CD14-positive monocyte (primary cell): ENCODE data around the gene CCR3. TPM values are rescaled to one million over a fixed set of nuclear protein-coding genes. Genes with fewer than 3 reads are reported as not detected.
A peak's percentile ranks its signal among the peaks of the same experiment; 100 is the strongest.

Source experiments
- DNase-seq, 3 donors: peaks; one replicate each; pipeline ENCODE4 v3.0.0-alpha.2; 2011 to 2022
- H2AFZ ChIP-seq: 2 replicates; pipeline ENCODE4 v1.6.0; 2012; ENCODE audit warnings: mild to moderate bottlenecking, low read depth, low read length, inconsistent platforms; ENCODE audit not compliant: insufficient read depth, poor library complexity, severe bottlenecking
- H3K27ac ChIP-seq, 2 donors: 1 replicate in 1 of 2; 2 replicates in 1 of 2; pipeline ENCODE4 v1.5.1; 2012 to 2013; ENCODE audit warnings: low read length in 2 of 2, control low read depth in 1 of 2, inconsistent platforms in 1 of 2, low read depth in 1 of 2, mild to moderate bottlenecking in 1 of 2
- H3K27me3 ChIP-seq, 2 donors: one replicate each; pipeline versions ENCODE4 v1.6.0 to v1.6.1; 2011 to 2013; ENCODE audit warnings: low read length in 2 of 2; ENCODE audit not compliant: control insufficient read depth in 2 of 2, insufficient read depth in 2 of 2
- H3K36me3 ChIP-seq, 2 donors: replicated peaks in 1 of 2; 1 replicate in 1 of 2; 2 replicates in 1 of 2; pipeline versions ENCODE4 v1.5.1 to v1.6.1; 2012 to 2013; ENCODE audit warnings: low read length in 2 of 2, control low read depth in 1 of 2, inconsistent platforms in 1 of 2, mild to moderate bottlenecking in 1 of 2; ENCODE audit not compliant: insufficient read depth in 2 of 2, control insufficient read depth in 1 of 2
- H3K4me1 ChIP-seq, 2 donors: 1 replicate in 1 of 2; 2 replicates in 1 of 2; pipeline versions ENCODE4 v1.5.1 to v1.6.1; 2012 to 2013; ENCODE audit warnings: low read length in 2 of 2, control low read depth in 1 of 2, inconsistent platforms in 1 of 2, mild to moderate bottlenecking in 1 of 2, moderate library complexity in 1 of 2; ENCODE audit not compliant: insufficient read depth in 2 of 2, control insufficient read depth in 1 of 2
- H3K4me2 ChIP-seq: replicated peaks from 2 replicates; pipeline ENCODE3; 2012; ENCODE audit warnings: low read length, moderate library complexity, mild to moderate bottlenecking; ENCODE audit not compliant: poor library complexity, severe bottlenecking; ENCODE audit errors: extremely low read depth
- H3K4me3 ChIP-seq, 3 experiments: fragments of 200-600 bp in 1 of 3; sonication (generic) in 1 of 3; replicated peaks in 1 of 3; 1 replicate in 2 of 3; 2 replicates in 1 of 3; pipeline ENCODE4 v1.5.1; 2011 to 2013; ENCODE audit warnings: low read length in 3 of 3, mild to moderate bottlenecking in 3 of 3, control low read depth in 2 of 3, low read depth in 2 of 3, inconsistent platforms in 1 of 3, moderate library complexity in 1 of 3
- H3K79me2 ChIP-seq: 2 replicates; pipeline ENCODE4 v1.6.0; 2012; ENCODE audit warnings: mild to moderate bottlenecking, control low read depth, inconsistent platforms, low read length, moderate library complexity; ENCODE audit not compliant: insufficient read depth
- H3K9ac ChIP-seq: 2 replicates; pipeline ENCODE4 v1.6.0; 2017; ENCODE audit warnings: low read length, mild to moderate bottlenecking; ENCODE audit not compliant: insufficient read depth, poor library complexity, severe bottlenecking
- H3K9me3 ChIP-seq, 2 donors: replicated peaks in 1 of 2; 1 replicate in 1 of 2; 2 replicates in 1 of 2; pipeline versions ENCODE4 v1.5.1 to v1.6.1; 2012 to 2013; ENCODE audit warnings: low read length in 2 of 2, control low read depth in 1 of 2; ENCODE audit not compliant: control insufficient read depth in 1 of 2, insufficient read depth in 1 of 2
- H4K20me1 ChIP-seq: 2 replicates; pipeline ENCODE4 v1.6.0; 2012; ENCODE audit warnings: mild to moderate bottlenecking, low read length, control low read depth, moderate library complexity; ENCODE audit not compliant: insufficient read depth
- H3K27ac Mint-ChIP-seq, 7 donors: one replicate each; pipeline ENCODE4 v1.8.0; 2020; ENCODE audit warnings: mild to moderate bottlenecking in 7 of 7, mixed read lengths in 7 of 7, moderate library complexity in 6 of 7, inconsistent platforms in 2 of 7
- H3K27me3 Mint-ChIP-seq, 3 donors: one replicate each; pipeline ENCODE4 v1.8.0; 2021 to 2022; ENCODE audit warnings: low read depth in 3 of 3, mild to moderate bottlenecking in 3 of 3, mixed read lengths in 3 of 3, moderate library complexity in 3 of 3, inconsistent platforms in 1 of 3
- H3K36me3 Mint-ChIP-seq, 2 donors: one replicate each; pipeline ENCODE4 v1.8.0; 2020; ENCODE audit warnings: mixed read lengths in 2 of 2, inconsistent platforms in 1 of 2, mild to moderate bottlenecking in 1 of 2
- H3K4me1 Mint-ChIP-seq: one replicate; pipeline ENCODE4 v1.8.0; 2020; ENCODE audit warnings: mild to moderate bottlenecking, mixed read lengths
- H3K4me3 Mint-ChIP-seq, 2 donors: one replicate each; pipeline ENCODE4 v1.8.0; 2020; ENCODE audit warnings: mild to moderate bottlenecking in 2 of 2, mixed read lengths in 2 of 2, moderate library complexity in 1 of 2
- H3K9me3 Mint-ChIP-seq, 7 donors: one replicate each; pipeline ENCODE4 v1.8.0; 2020 to 2022; ENCODE audit warnings: mixed read lengths in 7 of 7, mild to moderate bottlenecking in 6 of 7, moderate library complexity in 6 of 7, inconsistent platforms in 2 of 7
- WGBS: methylation state at CpG from one replicate; pipeline ENCODE4 v1.1.5; 2013; ENCODE audit warnings: missing lambda C conversion rate; ENCODE audit not compliant: insufficient coverage; 5-methylcytosine and 5-hydroxymethylcytosine counted together
- intact Hi-C, 2 donors: fragments of 100-400 bp; cut with micrococcal nuclease; formaldehyde crosslinking; loops; one replicate each; pipeline versions ENCODE4 v1.15.0 to v1.15.1; 2023
- polyA plus RNA-seq, 3 donors: library from polyadenylated mRNA; depleted of rRNA in 1 of 3; unstranded in 2 of 3; stranded (reverse) in 1 of 3; fragments of 300-500 nt in 2 of 3; fragments of >200 nt in 1 of 3; fragmentation: Illumina TruSeq in 2 of 3; gene quantifications; 1 replicate in 2 of 3; 2 replicates in 1 of 3; pipeline ENCODE4 v1.2.3, GENCODE V29; 2012 to 2021
- TF ChIP-seq, protein P1 (sequence below): fragments of 200-600 bp; IDR thresholded peaks from one replicate; pipeline ENCODE4 v1.8.0; 2022; ENCODE audit warnings: antibody characterized with exemption, mild to moderate bottlenecking

The CCR3 gene
- polyA plus RNA-seq, 3 donors, result 0.38 to 0.74 (median 0.44) TPM

DNA sequence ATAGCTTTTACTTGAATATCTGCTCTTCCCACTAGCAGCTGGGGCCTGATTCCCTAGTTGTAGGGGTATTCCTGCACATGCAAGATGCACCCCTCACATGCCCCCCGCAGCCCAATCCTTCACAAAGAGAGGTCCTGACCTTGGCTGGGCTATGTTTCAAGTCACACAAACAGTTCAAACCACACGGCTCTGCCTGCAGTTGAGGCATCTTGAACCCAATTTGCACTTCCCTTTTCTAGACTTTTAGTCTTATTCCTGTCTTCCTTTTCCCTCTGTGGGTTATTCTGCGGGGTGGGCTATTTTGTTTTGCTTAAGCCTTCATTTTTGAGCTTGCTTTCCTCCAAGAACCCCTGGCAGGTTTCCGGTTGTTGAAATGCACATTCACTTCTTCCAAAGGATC lies 20.9 kb upstream of the CCR3 start:
- H3K4me3 Mint-ChIP-seq, result peak overlapping the region; percentile 59 to 79
- Histone ChIP-seq H3K9ac (peak overlapping the region; percentile 67), H3K4me3 (peak overlapping the region in 1 of 3 experiments; percentile 28), H3K27me3 (no peaks in the 10 kb centered on the region), H3K9me3 (no peaks in the 10 kb centered on the region), H3K4me2 (peak overlapping the region; percentile 35), H3K36me3 (no peaks in the 10 kb centered on the region), H4K20me1 (no peaks in the 10 kb centered on the region), H3K4me1 (peaks cover 39 to 41% of the 10 kb centered on the region in 2 donors), H3K27ac (peak overlapping the region; percentile 92 to 95), H3K79me2 (no peaks in the 10 kb centered on the region), H2AFZ (no peak overlapping the region)
- intact Hi-C loops, result loop anchor here in 1 of 2 donors (5.0 to 10.0 kb wide), 3 partner anchors 93 to 287 kb away; no protein-coding TSS in a partner anchor
- peaks cover under 1 to 3% (median 2%) of the 10 kb centered on the region in 7 donors for H3K9me3 Mint-ChIP-seq
- H3K27ac Mint-ChIP-seq, result peak overlapping the region; percentile 91 to 98 (median 97)
- DNase-seq, result peak in 2 of 3 donors; percentile 43 to 62
- no peaks in the 10 kb centered on the region for H3K36me3 Mint-ChIP-seq
- H3K27me3 Mint-ChIP-seq, result peaks cover 0 to 3% (median 0%) of the 10 kb centered on the region in 3 donors
- WGBS, result 0% methylated on average over 1 of the region's 4 CpGs
- TF ChIP-seq, protein P1, sequence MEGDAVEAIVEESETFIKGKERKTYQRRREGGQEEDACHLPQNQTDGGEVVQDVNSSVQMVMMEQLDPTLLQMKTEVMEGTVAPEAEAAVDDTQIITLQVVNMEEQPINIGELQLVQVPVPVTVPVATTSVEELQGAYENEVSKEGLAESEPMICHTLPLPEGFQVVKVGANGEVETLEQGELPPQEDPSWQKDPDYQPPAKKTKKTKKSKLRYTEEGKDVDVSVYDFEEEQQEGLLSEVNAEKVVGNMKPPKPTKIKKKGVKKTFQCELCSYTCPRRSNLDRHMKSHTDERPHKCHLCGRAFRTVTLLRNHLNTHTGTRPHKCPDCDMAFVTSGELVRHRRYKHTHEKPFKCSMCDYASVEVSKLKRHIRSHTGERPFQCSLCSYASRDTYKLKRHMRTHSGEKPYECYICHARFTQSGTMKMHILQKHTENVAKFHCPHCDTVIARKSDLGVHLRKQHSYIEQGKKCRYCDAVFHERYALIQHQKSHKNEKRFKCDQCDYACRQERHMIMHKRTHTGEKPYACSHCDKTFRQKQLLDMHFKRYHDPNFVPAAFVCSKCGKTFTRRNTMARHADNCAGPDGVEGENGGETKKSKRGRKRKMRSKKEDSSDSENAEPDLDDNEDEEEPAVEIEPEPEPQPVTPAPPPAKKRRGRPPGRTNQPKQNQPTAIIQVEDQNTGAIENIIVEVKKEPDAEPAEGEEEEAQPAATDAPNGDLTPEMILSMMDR, result no peak
- peaks cover 41% of the 10 kb centered on the region for H3K4me1 Mint-ChIP-seq

DNA sequence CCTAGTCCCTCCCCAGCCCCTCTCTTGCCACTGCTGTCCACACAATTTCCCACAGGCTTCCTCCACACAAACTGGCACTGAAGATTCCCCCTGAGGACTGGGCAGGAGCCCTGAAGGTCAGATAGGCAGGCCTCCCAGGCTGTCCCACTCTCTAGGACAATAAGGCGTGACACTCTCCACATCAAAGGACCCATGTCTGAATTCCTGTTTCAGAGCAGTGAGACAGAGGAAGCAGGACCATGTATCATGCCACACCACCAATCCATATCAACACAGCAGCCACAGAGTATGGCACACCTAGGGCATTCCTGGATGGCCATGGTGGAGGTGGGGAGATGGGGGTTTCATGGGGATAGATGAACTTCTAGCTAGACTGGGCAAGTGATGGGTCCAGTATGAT lies 20.3 kb upstream of the CCR3 start:
- Histone ChIP-seq H4K20me1 (no peaks in the 10 kb centered on the region), H3K27ac (peak overlapping the region; percentile 92 to 95), H3K9ac (peak overlapping the region; percentile 67), H3K4me3 (peak overlapping the region in 1 of 3 experiments; percentile 28), H2AFZ (no peak overlapping the region), H3K4me1 (peaks cover 39 to 41% of the 10 kb centered on the region in 2 donors), H3K36me3 (no peaks in the 10 kb centered on the region), H3K27me3 (no peaks in the 10 kb centered on the region), H3K4me2 (peak overlapping the region; percentile 59), H3K9me3 (no peaks in the 10 kb centered on the region), H3K79me2 (no peaks in the 10 kb centered on the region)
- intact Hi-C loops, result loop anchor here in 1 of 2 donors (2.0 to 10.0 kb wide), 4 partner anchors 13 to 287 kb away; partner anchors contain the start of gene CCR1
- Mint-ChIP-seq H3K9me3 (peaks cover 2 to 8% (median 4%) of the 10 kb centered on the region in 7 donors), H3K27ac (peak overlapping the region; percentile 91 to 98 (median 97)), H3K27me3 (peaks cover 0 to 3% (median 0%) of the 10 kb centered on the region in 3 donors), H3K4me1 (peaks cover 39% of the 10 kb centered on the region), H3K36me3 (no peaks in the 10 kb centered on the region), H3K4me3 (peak overlapping the region; percentile 59 to 79)
- WGBS, result 20% methylated on average over 1 of the region's 1 CpG
- peak in 2 of 3 donors; percentile 67 to 69 for DNase-seq
- TF ChIP-seq, protein P1, result no peak
